Measurements from ENCODE around the gene HAL. TPM values are rescaled to one million over a fixed set of nuclear protein-coding genes. Genes with fewer than 3 reads are reported as not detected.
A peak's percentile ranks its signal among the peaks of the same experiment; 100 is the strongest.

HAL gene
- polyA plus RNA-seq, 2 of the 4 experiments (the other 2 are of a cell fraction) = 0.22 to 0.43 TPM

DNA sequence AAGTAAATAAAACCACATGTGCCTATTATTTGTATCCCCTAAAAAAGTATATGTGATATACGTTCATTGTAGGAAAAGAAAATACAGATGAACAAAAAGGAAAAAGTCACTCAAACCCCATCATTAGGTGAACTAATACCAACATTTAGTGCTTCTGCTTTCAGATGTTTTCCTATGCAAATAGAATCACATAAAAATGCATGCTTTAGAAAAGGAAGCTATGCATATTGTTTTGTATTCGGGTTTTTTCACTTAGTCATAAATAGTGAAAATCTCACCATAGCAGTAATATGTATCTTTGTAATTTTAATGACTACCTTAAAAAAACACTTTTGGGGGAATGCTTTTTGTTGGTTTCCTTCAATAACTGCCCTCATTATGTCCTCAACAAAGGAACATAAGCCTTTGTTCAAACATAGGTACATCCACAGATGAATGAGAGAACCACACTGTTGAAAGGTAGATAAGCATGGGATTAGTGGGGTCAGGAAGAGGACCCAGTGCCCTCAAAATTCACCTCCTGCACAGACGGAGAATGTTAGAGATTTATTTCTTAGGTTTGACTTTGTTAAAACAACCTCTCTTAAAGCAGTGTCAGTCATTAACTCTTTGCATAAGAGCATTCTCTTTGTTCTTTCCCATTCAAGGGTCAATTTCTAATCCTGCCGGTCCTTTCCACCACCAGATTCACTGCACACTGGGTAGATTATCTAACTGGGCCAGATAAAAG, 46.5 kb downstream of the HAL start:
- H3K9me3 ChIP-seq = no peaks in the 10 kb centered on the region
- ATAC-seq = no peak
- H3K4me3 ChIP-seq = no peak overlapping the region
- CTCF ChIA-PET = no interaction called here
- no peak overlapping the region for H3K27ac ChIP-seq
- H3K4me1 ChIP-seq = no peaks in the 10 kb centered on the region
- WGBS (ENCODE audit: missing lambda C conversion rate) = 35% methylated on average over 4 of the region's 4 CpGs
- TF ChIP-seq NR3C1 (IDR thresholded peaks at IDR 0.05) = no peak
- no peak for TF ChIP-seq TFCP2L1 (CRISPR knock-in tag; IDR thresholded peaks at IDR 0.05)
- no peak for TF ChIP-seq PBX3 (IDR thresholded peaks at IDR 0.05)
- peak; percentile 59 for FAIRE-seq
- POLR2A ChIA-PET = no interaction called here
- no peak overlapping the region for H3K4me2 ChIP-seq
- DNase-seq (ENCODE audit: low read depth in 1 of 2, low spot score in 1 of 2) = no peak

- DNase-seq (ENCODE audit: low read depth in 1 of 2, low spot score in 1 of 2) (no peak), ATAC-seq (no peak), FAIRE-seq (no peak)
- Histone ChIP-seq H3K9me3 (no peaks in the 10 kb centered on the region), H3K4me3 (peak overlapping the region; percentile 82), H3K4me2 (peak overlapping the region; percentile 99), H3K4me1 (peaks cover 25% of the 10 kb centered on the region), H3K27ac (peak overlapping the region; percentile 96 to 99; a peak in 3 of 6 replicates)
- WGBS (ENCODE audit: missing lambda C conversion rate) = 72% methylated on average over 10 of the region's 10 CpGs
- peak; percentile 93 for TF ChIP-seq ZC3H11A (IDR thresholded peaks at IDR 0.05)
- TF ChIP-seq NPAS2 (CRISPR knock-in tag; IDR thresholded peaks at IDR 0.05; ENCODE audit: borderline replicate concordance) = no peak
- ChIA-PET POLR2A (interaction anchor here (2.1 to 2.3 kb wide), 3 partner anchors 10 to 92 kb away, joined by 8 to 28 read pairs (median 11); partner anchors contain the start of gene LTA4H), CTCF (interaction anchor here (0.6 to 6.7 kb wide), 14 partner anchors 7 to 1992 kb away, joined by 3 to 46 read pairs (median 3); no protein-coding TSS in a partner anchor)
Measured at GRCh38 chr12:95944108-95944704, 51.9 kb downstream of the HAL start.

- WGBS (ENCODE audit: missing lambda C conversion rate) = 2% methylated on average over 12 of the region's 38 CpGs
- peak within 1 kb of the TSS; percentile 82 for H3K4me3 ChIP-seq
- CTCF ChIA-PET = interaction anchor here (0.8 to 6.7 kb wide), 11 partner anchors 8 to 360 kb away, joined by 3 to 46 read pairs (median 5); no protein-coding TSS in a partner anchor
- no peak for FAIRE-seq
- peak within 1 kb of the TSS; percentile 99 for H3K4me2 ChIP-seq
- no peaks in the 10 kb centered on the region for H3K9me3 ChIP-seq
- H3K4me1 ChIP-seq = peaks cover 25% of the 10 kb centered on the region
- peak; percentile 86 to 89 for ATAC-seq
- peak within 1 kb of the TSS; percentile 96 to 99 for H3K27ac ChIP-seq
- no peak for TF ChIP-seq HEYL (CRISPR knock-in tag; IDR thresholded peaks at IDR 0.05)
- TF ChIP-seq POLR2A (IDR thresholded peaks at IDR 0.05; ENCODE audit: low read length) = peak; percentile 52; the same call in 1 of the 2 replicates
- no peak for TF ChIP-seq ELK1 (IDR thresholded peaks at IDR 0.05; ENCODE audit: low read depth, low read length)
- TF ChIP-seq TFCP2L1 (CRISPR knock-in tag; IDR thresholded peaks at IDR 0.05) = no peak
- DNase-seq (ENCODE audit: low read depth in 1 of 2, low spot score in 1 of 2) = peak; percentile 80 to 81
- POLR2A ChIA-PET = interaction anchor here (0.5 to 2.3 kb wide), 13 partner anchors 10 to 469 kb away, joined by 3 to 28 read pairs (median 5); partner anchors contain the start of genes CDK17, LTA4H, METAP2 and SNRPF
Measured at GRCh38 chr12:95943330-95943842, 52.8 kb downstream of the HAL start, which contains the start of gene AMDHD1. Gene AMDHD1 (plus strand): TSS chr12:95943331. CDS start chr12:95943399, 68 bp downstream.

- ChIA-PET POLR2A (interaction anchor here (0.5 to 2.3 kb wide), 17 partner anchors 11 to 469 kb away, joined by 3 to 28 read pairs (median 5); partner anchors contain the start of genes CDK17, LTA4H, METAP2 and SNRPF), CTCF (interaction anchor here (0.7 to 6.7 kb wide), 9 partner anchors 8 to 360 kb away, joined by 3 to 46 read pairs (median 6); no protein-coding TSS in a partner anchor)
- Histone ChIP-seq H3K4me1 (peaks cover 25% of the 10 kb centered on the region), H3K4me2 (peak within 1 kb of the TSS; percentile 99), H3K9me3 (no peaks in the 10 kb centered on the region), H3K27ac (peak within 1 kb of the TSS; percentile 96 to 99), H3K4me3 (peak within 1 kb of the TSS; percentile 82)
- DNase-seq (ENCODE audit: low read depth in 1 of 2, low spot score in 1 of 2) (peak; percentile 93 to 99), FAIRE-seq (no peak), ATAC-seq (peak; percentile 95 to 97)
- 2% methylated on average over 39 of the region's 51 CpGs for WGBS (ENCODE audit: missing lambda C conversion rate)
- no peak for TF ChIP-seq KDM1A (IDR thresholded peaks at IDR 0.05; ENCODE audit: low read depth)
- TF ChIP-seq BCL3 (IDR thresholded peaks at IDR 0.05) = peak; percentile 67; the same call in 2 of the 3 replicates
- no peak; the same call in 1 of the 2 replicates for TF ChIP-seq GATA3 (IDR thresholded peaks at IDR 0.05; ENCODE audit: borderline replicate concordance)
- TF ChIP-seq ZSCAN20 (CRISPR knock-in tag; IDR thresholded peaks at IDR 0.05) = no peak
- TF ChIP-seq HES2 (IDR thresholded peaks at IDR 0.05) = no peak
- 0 out of 3 replicates have a peak, but pooled peaks have one; percentile 5 for TF ChIP-seq SMC3 (IDR thresholded peaks at IDR 0.05)
- TF ChIP-seq RCOR1 (IDR thresholded peaks at IDR 0.05; ENCODE audit: low read depth, low read length) = no peak
- TF ChIP-seq CBX2 (IDR thresholded peaks at IDR 0.05; ENCODE audit: borderline replicate concordance, low read depth) = no peak
- TF ChIP-seq ZFP36 (IDR thresholded peaks at IDR 0.05; ENCODE audit: borderline replicate concordance, partially characterized antibody) = no peak
- TF ChIP-seq POLR2AphosphoS2 (conservative IDR thresholded peaks at IDR 0.05; ENCODE audit: low read length) = no peak
- TF ChIP-seq MAZ (IDR thresholded peaks at IDR 0.05; ENCODE audit: borderline replicate concordance, low read depth, low read length) = peak; percentile 60; the same call in 1 of the 2 replicates
- no peak for TF ChIP-seq NFE2L2 (conservative IDR thresholded peaks at IDR 0.05; ENCODE audit: low read length)
- peak; percentile 84 for TF ChIP-seq PHF8 (IDR thresholded peaks at IDR 0.05; ENCODE audit: borderline replicate concordance, low read depth)
- TF ChIP-seq TFCP2L1 (CRISPR knock-in tag; IDR thresholded peaks at IDR 0.05) = no peak
- TF ChIP-seq KDM5A (IDR thresholded peaks at IDR 0.05) = no peak; the same call in 1 of the 2 replicates
Measured at GRCh38 chr12:95942524-95943329, 53.4 kb downstream of the HAL start, which contains the start of gene CCDC38. Gene CCDC38 (minus strand): TSS chr12:95942614. CDS start chr12:95936509, 6,105 bp downstream.

All from A549 (cell line).